Astrocyte of the hippocampus (primary cell): ENCODE results near the gene RNF212.
A peak's percentile ranks its signal among the peaks of the same experiment; 100 is the strongest.
"Not testable (repeated sequence)": the region's sequence is repeated elsewhere in the genome, so short reads cannot be mapped to it uniquely, and the experiment has no call there.

Experiments
- DNase-seq: peaks from one replicate; pipeline ENCODE4 v3.0.0; 2011; ENCODE audit warnings: low read depth, low spot score

RNF212 gene

DNA sequence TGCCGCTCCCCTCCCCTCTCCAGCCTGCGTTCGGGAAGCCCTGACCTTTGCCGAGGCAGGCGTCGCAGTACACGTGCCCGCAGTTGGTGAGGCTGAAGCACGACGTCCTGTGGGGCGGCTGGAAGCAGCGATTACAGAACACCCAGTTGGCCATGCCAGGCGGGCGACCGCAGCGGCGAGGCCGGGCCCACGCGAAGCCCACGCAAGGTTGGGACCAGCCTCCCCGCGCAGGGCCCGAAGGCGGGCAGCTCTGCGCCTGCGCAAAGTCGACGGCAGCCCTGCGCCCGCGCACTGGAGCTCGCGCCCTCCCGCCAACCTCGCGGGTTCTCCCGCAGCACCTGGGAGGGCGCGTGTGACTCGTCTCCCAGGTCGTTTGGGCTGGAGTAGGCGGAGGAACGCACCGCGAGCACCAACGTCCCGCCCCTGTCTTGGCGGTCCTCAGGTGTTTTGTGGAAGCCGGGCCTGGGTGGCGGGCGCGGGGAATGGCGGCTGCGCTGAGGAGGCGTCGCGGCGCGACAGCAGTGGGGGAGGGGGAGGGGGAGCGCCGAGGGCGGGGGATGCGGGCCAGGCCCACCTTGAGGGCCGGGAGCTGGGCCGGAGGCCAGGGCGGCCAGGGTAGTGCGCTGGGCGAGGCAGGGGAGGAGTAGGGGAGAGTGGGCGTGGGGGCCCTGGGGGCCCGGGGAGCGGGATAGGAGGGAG is at the start of gene RNF212:
RNF212 (minus strand) TSS at position 254 of the 699 bp plus-strand sequence; CDS start at position 154, 100 bp downstream.
- DNase-seq = peak; percentile 26

DNA sequence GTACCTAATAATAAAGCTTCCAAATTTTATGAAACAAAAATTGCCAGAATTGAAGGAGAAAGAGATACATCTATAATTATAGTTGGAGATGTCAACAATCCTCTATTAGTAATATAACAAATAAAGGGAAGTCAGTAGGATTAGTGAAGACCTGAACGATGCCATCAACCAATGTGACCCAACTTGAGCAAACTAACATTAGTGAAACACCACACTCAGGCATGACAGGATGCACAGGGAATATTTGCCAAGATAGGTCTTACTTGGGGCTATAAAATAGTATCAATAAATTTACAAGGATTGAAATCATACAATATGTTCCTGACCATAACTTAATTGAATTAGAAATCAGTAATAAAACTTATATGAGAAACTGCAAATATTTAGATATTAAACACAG is 47.0 kb upstream of the RNF212 start:
- DNase-seq = no peak

GRCh38 chr4:1156069-1156468 is 42.7 kb upstream of the RNF212 start:
- DNase-seq = no peak

GRCh38 chr4:1155314-1155713 is 42.0 kb upstream of the RNF212 start:
- no peak for DNase-seq

- DNase-seq = no peak
Observed at GRCh38 chr4:1154523-1155182, 41.3 kb upstream of the RNF212 start.

GRCh38 chr4:1154126-1154522 is 40.8 kb upstream of the RNF212 start:
- DNase-seq = no peak

- DNase-seq = no peak
Observed at GRCh38 chr4:1153567-1154090, 40.3 kb upstream of the RNF212 start.

GRCh38 chr4:1152290-1152689 is 38.9 kb upstream of the RNF212 start:
- no peak for DNase-seq

DNA sequence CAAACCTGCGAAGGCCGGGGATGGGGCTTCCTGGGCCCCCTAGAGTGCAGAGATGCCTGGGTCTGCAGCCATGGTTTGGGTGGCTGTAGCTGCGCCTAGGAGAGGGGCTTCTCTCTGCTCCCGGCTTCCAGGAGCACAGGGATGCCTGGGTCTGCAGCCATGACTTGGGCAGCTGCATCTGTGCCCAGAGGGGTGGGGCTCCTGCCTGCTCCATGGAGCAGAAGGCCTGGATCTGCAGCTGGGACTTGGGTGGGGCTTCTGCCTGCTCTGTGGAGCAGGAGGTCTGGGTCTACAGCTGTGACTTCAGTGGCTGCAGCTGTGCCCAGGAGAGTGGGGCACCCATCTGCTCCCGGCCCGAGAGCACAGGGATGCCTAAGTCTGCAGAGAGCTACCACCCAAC is 38.2 kb upstream of the RNF212 start:
- no peak for DNase-seq

- no peak for DNase-seq
Observed at GRCh38 chr4:1150875-1151274, 37.5 kb upstream of the RNF212 start.

DNA sequence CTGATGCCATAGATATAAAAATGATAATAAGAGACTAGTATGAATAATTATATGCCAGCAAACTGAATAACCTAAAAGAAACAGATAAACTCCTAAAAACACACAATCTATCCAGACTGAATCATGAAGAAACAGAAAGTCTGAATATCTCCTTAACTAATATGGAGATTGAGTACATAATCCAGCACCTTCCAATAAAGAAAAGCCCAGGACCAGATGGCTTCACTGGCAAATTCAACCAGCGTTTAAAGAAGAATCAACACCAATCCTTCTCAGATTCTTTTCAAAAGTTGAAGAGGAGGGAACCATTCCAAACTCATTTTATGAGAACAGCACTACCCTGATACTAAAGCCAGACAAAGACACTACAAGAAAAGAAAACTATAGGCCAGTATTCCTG is 26.5 kb upstream of the RNF212 start:
- DNase-seq = no peak

DNA sequence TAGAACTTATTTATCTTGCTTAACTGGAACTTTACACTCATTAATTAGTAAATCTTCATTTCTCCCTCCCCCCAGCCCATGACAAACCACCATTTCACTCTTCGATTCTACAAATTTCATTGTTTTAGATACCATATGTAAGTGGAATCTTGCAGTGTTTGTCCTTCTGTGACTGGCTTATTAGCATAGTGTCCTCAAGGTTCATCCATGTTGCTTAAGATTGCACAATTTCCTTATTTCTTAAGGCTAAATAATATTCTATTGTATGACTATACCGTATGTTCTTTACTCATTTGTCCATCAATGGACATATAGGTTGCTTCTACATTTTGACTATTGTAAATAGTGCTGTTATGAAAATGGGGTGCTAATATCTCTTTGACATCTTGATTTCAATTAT is 24.5 kb upstream of the RNF212 start:
- no peak for DNase-seq

GRCh38 chr4:1137063-1137776 is 23.9 kb upstream of the RNF212 start:
- no peak for DNase-seq

DNA sequence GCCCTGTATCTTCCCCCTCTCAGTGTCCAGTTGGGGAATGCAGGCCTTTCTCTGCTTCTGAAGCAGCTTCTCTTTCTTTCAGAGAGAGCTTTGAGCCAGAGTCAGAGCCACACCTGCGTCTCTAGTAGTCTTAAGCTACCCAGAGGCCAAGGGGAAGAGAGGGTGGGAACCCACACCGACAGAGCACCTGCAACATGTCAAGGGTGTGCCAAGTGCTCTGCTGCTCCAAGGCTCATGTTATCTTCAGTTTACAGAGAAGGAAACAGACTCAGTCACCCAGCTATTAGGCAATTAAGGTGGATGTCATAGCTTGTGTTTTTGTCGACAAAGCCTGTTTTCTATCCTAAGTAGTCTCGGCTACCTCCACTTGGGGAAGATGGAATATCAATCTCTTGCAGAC is 22.7 kb upstream of the RNF212 start:
- no peak for DNase-seq

GRCh38 chr4:1133033-1133432 is 19.7 kb upstream of the RNF212 start:
- DNase-seq = no peak

DNA sequence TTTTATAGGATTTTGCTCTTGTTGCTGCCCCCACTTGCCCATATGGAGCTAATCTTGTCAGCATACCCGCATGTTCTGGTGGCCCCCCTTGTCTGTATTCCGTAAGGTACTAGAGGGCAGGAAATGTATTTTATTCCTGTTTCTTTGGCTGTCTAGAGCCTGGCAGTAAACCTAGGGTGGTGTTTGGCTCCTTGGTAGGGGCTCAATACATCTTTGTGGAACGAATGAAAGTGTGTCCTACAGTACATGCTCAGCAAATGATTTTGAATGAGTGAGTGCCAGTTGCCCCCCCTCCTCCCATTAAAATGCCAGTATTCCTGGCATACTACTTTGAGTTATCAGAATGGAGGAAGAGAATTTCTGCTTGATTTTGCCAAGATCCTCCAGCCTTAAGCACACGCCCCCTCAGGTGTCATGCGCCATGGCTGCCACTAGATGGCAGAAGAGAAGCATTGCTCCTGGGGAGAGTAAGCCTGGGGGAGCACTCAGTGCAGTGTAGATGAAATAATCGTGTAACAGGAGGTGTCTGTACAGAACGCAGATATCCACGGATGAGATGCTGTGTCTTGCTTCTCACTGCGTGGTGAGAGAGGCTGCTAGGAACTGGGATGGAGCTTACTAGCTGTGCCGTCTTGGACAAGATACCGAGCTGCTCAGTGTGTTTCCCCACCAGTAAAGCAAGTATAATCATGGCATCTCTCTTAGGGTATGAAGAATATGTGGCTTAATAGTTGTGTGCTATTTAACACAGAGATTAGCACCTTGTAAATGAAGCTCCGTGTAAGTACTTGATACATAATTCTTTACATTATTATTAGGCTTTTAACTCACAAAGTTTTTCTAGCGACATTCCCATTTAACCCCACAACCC is 17.2 kb upstream of the RNF212 start:
- peak; percentile 89 for DNase-seq

GRCh38 chr4:1126506-1126905 is 13.1 kb upstream of the RNF212 start:
- no peak for DNase-seq

DNA sequence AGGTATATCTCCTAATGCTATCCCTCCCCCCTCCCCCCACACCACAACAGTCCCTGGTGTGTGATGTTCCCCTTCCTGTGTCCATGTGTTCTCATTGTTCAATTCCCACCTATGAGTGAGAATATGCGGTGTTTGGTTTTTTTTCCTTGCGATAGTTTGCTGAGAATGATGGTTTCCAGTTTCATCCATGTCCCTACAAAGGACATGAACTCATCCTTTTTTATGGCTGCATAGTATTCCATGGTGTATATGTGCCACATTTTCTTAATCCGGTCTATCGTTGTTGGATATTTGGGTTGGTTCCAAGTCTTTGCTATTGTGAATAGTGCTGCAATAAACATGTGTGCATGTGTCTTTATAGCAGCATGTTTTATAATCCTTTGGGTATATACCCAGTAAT is 12.1 kb upstream of the RNF212 start:
- not testable (repeated sequence) for DNase-seq

DNA sequence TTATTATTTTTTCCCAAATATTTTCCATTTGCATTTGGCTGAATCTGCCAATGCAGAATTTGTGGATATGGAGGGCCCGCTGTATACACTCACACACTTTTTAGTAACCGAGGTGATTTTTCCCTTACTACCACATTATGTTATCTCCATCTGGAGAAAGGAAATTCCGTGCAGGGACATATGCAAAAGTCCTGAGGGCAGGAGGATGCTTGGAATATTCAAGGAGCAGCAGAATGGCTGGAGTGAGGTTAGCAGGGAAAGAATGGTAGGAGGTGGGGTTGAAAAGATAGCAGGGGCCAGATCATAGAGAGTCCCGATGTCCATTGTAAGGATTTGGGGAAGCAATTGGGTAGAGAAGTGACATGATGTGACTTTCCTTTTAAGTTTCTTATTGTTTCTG is 11.5 kb upstream of the RNF212 start:
- DNase-seq = no peak

DNA sequence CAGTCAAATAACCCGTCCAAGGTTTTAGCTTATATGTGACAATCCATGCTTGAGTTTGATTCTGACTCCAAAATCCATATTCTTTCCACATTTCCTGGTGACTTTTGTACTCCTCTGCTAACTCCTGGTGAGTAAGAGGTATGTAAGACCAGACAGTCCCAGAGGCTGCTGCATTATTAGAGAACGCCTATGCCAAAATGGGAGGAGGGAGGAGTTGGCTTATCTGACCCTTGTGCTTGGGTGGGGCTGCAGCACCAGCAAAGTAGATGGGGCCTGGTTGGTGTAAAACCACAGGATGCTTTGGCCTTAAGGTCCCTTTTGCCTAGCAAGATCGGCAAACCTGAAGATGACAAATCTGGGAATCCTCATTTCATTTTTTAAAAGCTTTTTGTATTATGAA is 9.1 kb upstream of the RNF212 start:
- DNase-seq = no peak

- peak; percentile 66 for DNase-seq
Observed at GRCh38 chr4:1116838-1117237, 3.5 kb upstream of the RNF212 start.
